HG03378 (cell line): ENCODE data around the gene INF2.
A peak's percentile ranks its signal among the peaks of the same experiment; 100 is the strongest.
"Not testable (repeated sequence)": the region's sequence is repeated elsewhere in the genome, so short reads cannot be mapped to it uniquely, and the experiment has no call there.

Experiments used
- ATAC-seq: cut with Tn5 transposase; IDR thresholded peaks from one replicate; pipeline ENCODE4 v1.9.1; 2021; ENCODE audit warnings: mild to moderate bottlenecking, moderate library complexity; ENCODE audit not compliant: unreplicated experiment

Gene INF2

GRCh38 chr14:104747876-104748275 lies 58.5 kb downstream of the INF2 start:
- no peak for ATAC-seq

- no peak for ATAC-seq
These were observed 59.8 kb downstream of the INF2 start for GRCh38 chr14:104749111-104749649.

GRCh38 chr14:104750056-104750752 lies 60.8 kb downstream of the INF2 start:
- no peak for ATAC-seq

- ATAC-seq = not testable (repeated sequence)
These were observed 61.3 kb downstream of the INF2 start for GRCh38 chr14:104750753-104751057.

GRCh38 chr14:104751539-104752422 lies 62.4 kb downstream of the INF2 start:
- ATAC-seq = no peak

- ATAC-seq = peak; percentile 69
These were observed 63.0 kb downstream of the INF2 start for GRCh38 chr14:104752423-104752734.

GRCh38 chr14:104752735-104753527 lies 63.5 kb downstream of the INF2 start, which contains the start of gene SIVA1:
TSS of gene SIVA1 (plus strand) at chr14:104753147. CDS start at chr14:104753202, 55 bp downstream.
- peak; percentile 73 for ATAC-seq

GRCh38 chr14:104753528-104754212 lies 64.3 kb downstream of the INF2 start:
- no peak for ATAC-seq

GRCh38 chr14:104754213-104754851 lies 64.9 kb downstream of the INF2 start:
- no peak for ATAC-seq

GRCh38 chr14:104755621-104756020 lies 66.2 kb downstream of the INF2 start:
- no peak for ATAC-seq

GRCh38 chr14:104756477-104757237 lies 67.2 kb downstream of the INF2 start:
- no peak for ATAC-seq

- no peak for ATAC-seq
These were observed 67.8 kb downstream of the INF2 start for GRCh38 chr14:104757238-104757585.

GRCh38 chr14:104757681-104758392 lies 68.4 kb downstream of the INF2 start:
- no peak for ATAC-seq

- ATAC-seq = no peak
These were observed 69.9 kb downstream of the INF2 start for GRCh38 chr14:104758981-104759969.

GRCh38 chr14:104765517-104765916 lies 76.1 kb downstream of the INF2 start:
- no peak for ATAC-seq

GRCh38 chr14:104766256-104766862 lies 76.9 kb downstream of the INF2 start:
- no peak for ATAC-seq

GRCh38 chr14:104766863-104767633 lies 77.6 kb downstream of the INF2 start:
- no peak for ATAC-seq
